HG03039 (cell line): ENCODE results near the gene DNASE1L3.
"Not testable (repeated sequence)": the region's sequence is repeated elsewhere in the genome, so short reads cannot be mapped to it uniquely, and the experiment has no call there.

ENCODE experiments used
- ATAC-seq: cut with Tn5 transposase; IDR thresholded peaks from one replicate; pipeline ENCODE4 v1.9.1; 2021; ENCODE audit warnings: mild to moderate bottlenecking, moderate library complexity; ENCODE audit not compliant: unreplicated experiment

Gene DNASE1L3

GRCh38 chr3:58210761-58211460, at the start of gene DNASE1L3:
DNASE1L3 (minus strand) TSS chr3:58210972; CDS start chr3:58210906, 66 bp downstream.
- ATAC-seq = no peak

- no peak for ATAC-seq
These were observed 49.5 kb upstream of the DNASE1L3 start for GRCh38 chr3:58260261-58260731.

DNA sequence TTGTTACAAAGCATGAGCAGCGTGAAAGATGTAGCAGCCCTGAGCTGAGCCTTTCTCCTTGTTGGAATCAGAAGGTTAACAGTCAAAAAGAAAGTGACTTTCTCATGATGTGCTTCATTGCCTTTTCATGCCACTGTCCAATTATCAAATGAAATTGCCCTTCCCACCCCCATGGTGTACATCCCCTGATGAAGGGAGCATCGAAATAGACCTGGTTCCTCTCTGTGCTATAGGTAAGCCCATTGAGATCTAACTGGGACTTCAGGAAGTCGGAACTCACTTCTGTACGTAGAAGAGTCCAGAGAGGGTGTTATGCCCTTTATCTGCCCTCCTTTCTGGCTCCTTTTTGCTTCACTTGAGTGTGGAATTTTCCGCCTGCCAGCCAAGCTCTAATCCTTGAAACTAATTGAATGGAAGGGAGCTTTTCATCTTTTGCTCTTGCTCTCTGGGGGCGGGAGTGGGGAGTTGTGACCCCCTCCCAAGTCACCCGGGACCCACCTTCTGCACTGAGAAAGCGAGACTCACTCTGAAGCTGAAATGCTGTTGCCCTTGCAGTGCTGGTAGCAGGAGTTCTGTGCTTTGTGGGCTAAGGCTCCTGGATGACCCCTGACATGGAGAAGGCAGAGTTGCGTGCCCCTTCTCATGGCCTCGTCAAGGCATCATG, 47.8 kb upstream of the DNASE1L3 start:
- ATAC-seq = no peak

DNA sequence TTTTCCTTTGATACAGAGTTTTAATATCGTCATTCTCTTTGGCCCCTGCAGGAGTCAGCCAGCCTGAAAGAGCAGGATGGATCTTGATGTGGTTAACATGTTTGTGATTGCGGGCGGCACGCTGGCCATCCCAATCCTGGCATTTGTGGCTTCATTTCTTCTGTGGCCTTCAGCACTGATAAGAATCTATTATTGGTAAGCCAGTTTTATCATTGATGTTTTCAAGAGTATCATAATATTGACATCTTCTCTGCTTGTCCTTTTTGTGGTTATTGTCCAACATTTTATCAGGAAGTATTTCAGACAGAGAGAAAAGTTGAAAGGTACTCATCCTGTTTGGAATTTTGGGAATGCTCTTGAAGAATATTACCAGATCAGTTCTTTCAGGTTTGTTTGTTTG, 45.7 kb upstream of the DNASE1L3 start:
- no peak for ATAC-seq

DNA sequence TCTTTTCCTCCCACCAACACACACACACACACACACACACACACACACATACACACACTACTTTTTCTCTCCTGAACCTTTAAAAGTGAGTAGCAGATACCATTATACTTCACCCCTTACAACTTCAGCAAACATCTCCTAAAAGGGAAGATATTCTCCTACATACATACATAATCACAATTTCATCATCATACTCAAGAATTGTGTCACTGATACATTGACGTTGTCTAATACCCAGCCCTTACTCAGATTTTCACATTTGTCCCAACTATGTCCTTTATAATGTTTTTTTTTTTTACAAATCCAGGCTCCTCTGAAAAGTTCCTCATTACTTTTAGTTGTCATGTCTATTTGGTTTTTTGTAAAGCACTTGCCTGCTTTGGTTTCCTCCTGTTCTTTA, 45.3 kb upstream of the DNASE1L3 start:
- ATAC-seq = no peak

GRCh38 chr3:58254144-58254543, 43.4 kb upstream of the DNASE1L3 start:
- ATAC-seq = no peak

DNA sequence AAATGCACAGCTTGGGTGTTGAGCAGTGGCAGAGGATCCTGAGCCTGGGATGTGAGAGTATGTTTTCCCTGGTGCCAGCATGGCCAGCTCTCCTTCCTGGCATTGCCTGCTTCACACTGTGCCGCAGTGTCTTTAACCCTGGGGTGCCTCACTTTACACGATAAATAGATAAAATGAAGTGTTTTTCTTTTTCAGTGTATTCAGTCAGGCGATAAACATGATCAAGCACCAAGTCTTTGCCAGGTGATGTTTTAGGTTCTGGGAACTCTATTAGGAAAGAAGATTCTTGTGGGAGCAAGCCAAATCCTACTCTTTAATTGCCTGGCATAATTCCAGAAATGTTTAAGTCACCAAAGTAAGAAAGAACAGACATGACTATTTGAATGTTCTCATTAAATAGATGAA, 40.9 kb upstream of the DNASE1L3 start:
- ATAC-seq = no peak

DNA sequence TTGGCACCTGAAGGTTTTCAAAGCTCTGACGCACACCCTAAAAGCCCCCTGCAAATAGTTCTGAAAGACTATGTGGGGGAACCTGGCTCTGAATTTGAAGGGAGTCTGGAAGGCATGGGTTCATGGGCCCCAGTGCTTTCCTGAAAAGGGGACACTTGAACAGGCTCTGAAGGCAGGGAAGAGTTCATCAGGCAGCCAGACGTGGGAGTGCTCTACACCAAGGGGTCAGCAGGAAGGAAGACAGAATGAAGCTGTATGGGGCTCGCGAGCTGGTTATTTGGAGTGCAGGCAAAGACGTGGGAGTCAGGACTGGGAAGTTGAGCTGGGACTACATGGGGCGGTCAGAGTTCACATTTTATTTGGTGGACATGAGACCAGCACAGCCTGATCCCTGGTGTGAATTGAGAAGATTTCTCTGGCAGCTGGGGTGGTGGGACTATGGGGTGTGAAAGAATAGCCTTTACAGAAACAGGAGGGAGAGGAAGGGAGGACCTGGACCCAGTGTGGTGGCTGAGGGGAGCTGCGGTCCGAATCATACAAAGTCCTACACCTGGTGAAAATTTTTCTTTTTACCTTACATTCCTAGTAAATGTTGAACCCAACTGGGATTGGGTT, 39.4 kb upstream of the DNASE1L3 start:
- ATAC-seq = no peak

- no peak for ATAC-seq
These were observed 38.8 kb upstream of the DNASE1L3 start for GRCh38 chr3:58249358-58250092.

- ATAC-seq = no peak
These were observed 35.6 kb upstream of the DNASE1L3 start for GRCh38 chr3:58246148-58247047.

DNA sequence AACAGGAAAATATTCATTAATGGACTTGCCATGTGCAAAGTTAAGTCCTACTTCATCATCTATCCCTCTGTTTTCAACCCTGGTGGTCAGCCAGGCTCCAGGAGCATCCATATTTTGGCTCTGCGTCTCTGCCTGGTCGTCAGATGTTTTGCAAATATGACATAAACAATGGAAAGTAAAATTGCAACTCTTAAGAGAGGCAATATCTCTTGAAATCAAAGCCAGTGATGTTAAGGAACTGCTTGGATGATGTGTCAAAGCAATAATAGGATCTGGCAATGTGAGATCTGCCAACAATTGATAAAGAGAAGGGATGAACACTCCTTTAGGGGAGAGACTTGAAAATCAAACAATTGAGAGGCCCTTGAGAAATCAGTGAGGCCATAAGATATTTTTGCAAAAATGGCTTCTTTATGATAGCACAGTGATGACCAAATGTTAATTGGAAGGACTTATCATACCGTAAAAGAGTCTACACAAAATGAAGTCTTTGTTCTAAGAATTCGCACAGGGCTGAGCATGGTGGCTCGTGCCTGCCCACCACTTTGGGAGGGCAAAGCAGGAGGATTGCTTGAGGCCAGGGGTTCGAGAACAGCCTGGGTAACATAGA, 33.3 kb upstream of the DNASE1L3 start:
- ATAC-seq = no peak

- not testable (repeated sequence) for ATAC-seq
These were observed 32.1 kb upstream of the DNASE1L3 start for GRCh38 chr3:58242860-58243259.

GRCh38 chr3:58242340-58242739, 31.6 kb upstream of the DNASE1L3 start:
- ATAC-seq = no peak

DNA sequence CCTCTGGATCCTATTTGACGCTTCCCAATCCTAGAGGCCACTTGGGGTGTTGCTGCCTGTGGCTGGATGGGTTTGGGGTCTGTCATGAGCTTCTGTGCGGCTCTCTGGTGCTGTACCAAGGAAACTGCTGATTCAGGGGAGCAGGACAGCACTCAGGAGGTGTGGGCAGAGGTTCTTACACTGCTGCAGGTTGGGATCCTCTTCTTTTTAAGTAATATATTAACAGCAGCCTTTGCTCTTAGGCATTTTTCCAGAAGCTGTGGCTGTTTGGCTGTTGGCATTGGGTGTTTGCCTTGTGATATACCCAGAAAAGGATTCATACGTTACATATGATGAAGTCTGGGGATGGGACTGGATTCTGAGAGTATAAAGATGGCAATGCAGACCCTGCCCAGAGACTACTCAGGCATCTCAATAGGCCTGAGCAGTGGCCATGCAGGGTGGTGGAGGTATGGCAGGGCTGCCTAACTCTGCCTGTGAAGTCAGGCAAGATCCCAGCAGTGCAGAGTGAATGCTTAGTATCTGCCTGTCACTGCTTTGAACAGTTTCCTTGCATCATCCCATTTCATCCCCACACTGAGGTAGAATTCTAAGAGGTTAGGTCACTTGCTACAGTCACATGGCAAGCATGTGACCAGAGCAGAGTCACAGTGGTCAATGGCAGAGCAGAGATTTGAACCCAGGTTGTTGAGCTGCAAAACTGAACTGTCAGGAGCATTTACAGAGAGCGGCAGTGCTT, 30.7 kb upstream of the DNASE1L3 start:
- ATAC-seq = no peak

DNA sequence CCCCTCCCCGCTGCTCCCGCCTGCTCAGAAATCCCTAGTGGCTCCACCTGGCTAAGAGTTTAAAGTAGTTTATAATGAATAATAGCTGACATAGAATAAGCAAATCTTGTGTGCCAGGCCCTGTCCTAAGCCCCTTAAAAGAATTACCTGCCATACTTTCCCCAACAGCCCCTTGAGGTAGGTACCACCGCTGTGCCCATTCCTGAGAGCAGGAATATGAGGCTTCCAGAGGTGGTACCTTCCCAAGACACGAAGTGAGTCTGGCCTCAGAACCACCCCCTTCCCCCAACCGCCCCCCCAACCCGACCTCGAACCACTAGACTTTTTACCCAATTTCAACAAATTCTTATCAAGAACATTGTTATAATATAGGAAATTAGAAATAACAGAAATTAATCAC, 28.1 kb upstream of the DNASE1L3 start:
- no peak for ATAC-seq

DNA sequence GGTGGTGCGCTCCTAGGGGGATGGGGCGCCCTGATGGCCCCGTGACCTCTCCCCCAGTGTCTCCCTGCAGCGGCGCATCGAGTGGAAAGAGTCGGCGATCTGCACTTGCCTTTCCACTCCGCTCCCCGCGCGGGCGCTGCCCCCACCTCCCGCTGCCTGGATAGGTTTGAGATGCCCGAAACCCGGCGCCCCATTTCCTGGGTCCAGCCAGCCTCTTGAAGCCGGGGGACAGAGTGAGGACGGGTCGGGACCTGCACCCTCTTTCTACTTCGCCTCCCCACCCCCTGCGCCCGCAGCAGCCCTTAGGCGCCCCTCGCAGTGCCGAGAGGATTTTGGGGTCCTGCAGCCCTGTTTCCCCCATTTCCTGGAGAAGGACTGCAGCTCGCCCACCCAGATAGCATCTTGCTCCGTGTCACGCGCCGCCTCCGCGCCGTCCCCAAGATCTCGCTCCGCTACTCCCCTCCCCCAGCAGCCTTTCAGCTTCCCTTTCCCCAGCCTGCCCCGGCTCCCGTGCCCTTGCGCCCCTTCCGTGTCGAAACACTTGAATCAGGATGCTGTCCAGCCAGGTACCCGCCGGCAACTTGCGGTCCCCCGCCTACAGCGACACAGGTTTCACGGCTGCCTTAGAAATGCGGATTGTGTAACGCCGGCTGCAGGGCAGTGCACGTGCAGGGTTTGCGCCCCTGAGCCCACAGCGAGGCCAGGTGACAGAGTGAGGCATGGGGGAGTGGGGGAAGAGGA, 27.3 kb upstream of the DNASE1L3 start:
- no peak for ATAC-seq

DNA sequence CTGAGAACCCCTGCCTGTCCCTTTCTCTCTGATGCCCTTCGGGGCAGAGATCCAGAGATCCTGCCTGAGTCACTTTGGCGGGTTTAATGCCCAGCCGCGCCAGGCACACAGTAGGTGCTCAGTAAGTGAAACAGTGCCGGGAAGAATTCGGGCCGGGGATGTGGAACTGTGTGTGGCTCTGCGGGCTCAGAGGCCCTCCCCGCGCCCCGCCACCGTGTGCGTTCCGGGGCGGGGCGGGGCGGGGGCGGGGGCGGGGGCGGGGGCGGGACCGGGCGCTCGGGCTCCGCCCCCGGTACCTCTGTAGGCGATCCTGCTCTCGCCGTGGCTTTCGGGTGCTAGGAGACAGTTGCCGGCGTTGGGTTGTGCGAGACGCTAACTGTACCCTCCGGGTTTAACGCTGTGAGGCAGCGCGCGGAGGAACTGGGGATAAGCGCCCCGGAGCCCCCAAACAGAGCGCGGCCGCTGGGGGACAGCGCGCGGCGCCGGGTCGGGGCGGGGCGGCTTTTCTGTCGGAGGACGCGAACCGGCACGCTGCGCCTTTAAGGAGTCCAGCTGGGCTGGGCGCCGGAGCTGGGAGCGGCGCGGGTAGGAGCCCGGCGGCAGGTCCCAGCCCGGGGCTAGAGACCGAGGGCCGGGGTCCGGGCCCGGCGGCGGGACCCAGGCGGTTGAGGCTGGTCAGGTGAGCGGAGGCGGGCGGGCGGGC, 26.6 kb upstream of the DNASE1L3 start, which contains the start of gene ABHD6:
TSS of gene ABHD6 (plus strand) at position 555 of the 703 bp plus-strand sequence. CDS start 18,795 bp downstream, outside the sequence.
- peak; percentile 74 for ATAC-seq
